ENCODE results near the gene GALNT9. TPM values are rescaled to one million over a fixed set of nuclear protein-coding genes. Genes with fewer than 3 reads are reported as not detected.
"Not testable (repeated sequence)": the region's sequence is repeated elsewhere in the genome, so short reads cannot be mapped to it uniquely, and the experiment has no call there.

GALNT9 gene
- total and polyA plus RNA-seq, 2 donors (not counting 1 experiment from before 2014, with no cell fraction given), result 0.71 to 2.4 TPM

GRCh38 chr12:132295561-132295960, 33.8 kb downstream of the GALNT9 start:
- H4K20me1 ChIP-seq (ENCODE audit: control insufficient read depth, insufficient read depth, low read length, poor library complexity, severe bottlenecking); H3K27me3 Mint-ChIP-seq; CTCF ChIA-PET; H3K4me2 ChIP-seq (replicated peaks; ENCODE audit: low read depth, low read length, poor library complexity, severe bottlenecking); H2AFZ ChIP-seq (ENCODE audit: insufficient read depth, low read depth, low read length, poor library complexity, severe bottlenecking); H3K27ac Mint-ChIP-seq; H3K36me3 ChIP-seq (replicated peaks in 1 of 2; ENCODE audit: control extremely low read depth in 1 of 2, control insufficient read depth in 1 of 2, extremely low read depth in 1 of 2, insufficient read depth in 2 of 2, low read length in 1 of 2); H3K4me1 Mint-ChIP-seq; intact Hi-C loops (cut with micrococcal nuclease); H3K9ac ChIP-seq (ENCODE audit: low read length); H3K4me1 ChIP-seq (ENCODE audit: control insufficient read depth in 2 of 2, insufficient read depth in 2 of 2, low read length in 2 of 2); ATAC-seq (ENCODE audit: low read depth); H3K4me3 ChIP-seq (ENCODE audit: control extremely low read depth in 1 of 5, extremely low read depth in 1 of 5, insufficient read depth in 1 of 5, low read depth in 2 of 5, low read length in 4 of 5); DNase-seq; H3K9me3 Mint-ChIP-seq (ENCODE audit: insufficient read depth); H3K4me3 Mint-ChIP-seq; H3K79me2 ChIP-seq (ENCODE audit: control insufficient read depth, insufficient read depth, low read length); POLR2A ChIA-PET; H3K27ac ChIP-seq (ENCODE audit: low read length in 2 of 2): not testable (repeated sequence)
- 92% methylated on average over 22 of the region's 24 CpGs for WGBS (ENCODE audit: insufficient coverage)
- Histone ChIP-seq H3K9me3 (ENCODE audit: control extremely low read depth in 1 of 3, control insufficient read depth in 2 of 3, insufficient read depth in 1 of 3, low read length in 2 of 3) (peaks cover 0 to 28% (median 2%) of the 10 kb centered on the region in 3 donors), H3K27me3 (replicated peaks in 1 of 4; ENCODE audit: control extremely low read depth in 1 of 4, control insufficient read depth in 3 of 4, insufficient read depth in 4 of 4, low read length in 3 of 4) (peaks cover 0 to 22% (median 2%) of the 10 kb centered on the region in 4 experiments)

- Mint-ChIP-seq H3K9me3 (ENCODE audit: insufficient read depth) (no peaks in the 10 kb centered on the region), H3K27ac (no peak overlapping the region), H3K4me3 (no peak overlapping the region), H3K4me1 (no peaks in the 10 kb centered on the region), H3K27me3 (no peaks in the 10 kb centered on the region)
- Histone ChIP-seq H3K79me2 (ENCODE audit: control insufficient read depth, insufficient read depth, low read length) (no peaks in the 10 kb centered on the region), H3K4me3 (ENCODE audit: control extremely low read depth in 1 of 5, extremely low read depth in 1 of 5, insufficient read depth in 1 of 5, low read depth in 2 of 5, low read length in 4 of 5) (no peak overlapping the region), H3K27me3 (replicated peaks in 1 of 4; ENCODE audit: control extremely low read depth in 1 of 4, control insufficient read depth in 3 of 4, insufficient read depth in 4 of 4, low read length in 3 of 4) (peaks cover 0 to 22% (median 2%) of the 10 kb centered on the region in 4 experiments), H3K9ac (ENCODE audit: low read length) (no peak overlapping the region), H4K20me1 (ENCODE audit: control insufficient read depth, insufficient read depth, low read length, poor library complexity, severe bottlenecking) (no peaks in the 10 kb centered on the region), H3K4me1 (ENCODE audit: control insufficient read depth in 2 of 2, insufficient read depth in 2 of 2, low read length in 2 of 2) (no peaks in the 10 kb centered on the region), H2AFZ (ENCODE audit: insufficient read depth, low read depth, low read length, poor library complexity, severe bottlenecking) (no peak overlapping the region), H3K36me3 (replicated peaks in 1 of 2; ENCODE audit: control extremely low read depth in 1 of 2, control insufficient read depth in 1 of 2, extremely low read depth in 1 of 2, insufficient read depth in 2 of 2, low read length in 1 of 2) (no peaks in the 10 kb centered on the region), H3K27ac (ENCODE audit: low read length in 2 of 2) (no peak overlapping the region), H3K9me3 (ENCODE audit: control extremely low read depth in 1 of 3, control insufficient read depth in 2 of 3, insufficient read depth in 1 of 3, low read length in 2 of 3) (peaks cover 0 to 32% (median 2%) of the 10 kb centered on the region in 3 donors), H3K4me2 (replicated peaks; ENCODE audit: low read depth, low read length, poor library complexity, severe bottlenecking) (no peak overlapping the region)
- no peak for ATAC-seq (ENCODE audit: low read depth)
- POLR2A ChIA-PET, result no interaction called here
- DNase-seq, result no peak
- 90% methylated on average over 17 of the region's 18 CpGs for WGBS (ENCODE audit: insufficient coverage)
- intact Hi-C loops (cut with micrococcal nuclease), result no loop called here
- CTCF ChIA-PET, result no interaction called here
- TF ChIP-seq EZH2 (IDR thresholded peaks at IDR 0.05; ENCODE audit: borderline replicate concordance, insufficient read depth, low read depth, low read length, poor library complexity, severe bottlenecking), result no peak
- TF ChIP-seq CTCF (IDR thresholded peaks at IDR 0.05), result no peak
Measured at GRCh38 chr12:132295101-132295526, 34.3 kb downstream of the GALNT9 start.

Data from B cell (primary cell).